CD8-positive, alpha-beta memory T cell (primary cell): Measurements from ENCODE around the gene KANTR. TPM values are rescaled to one million over a fixed set of nuclear protein-coding genes. Genes with fewer than 3 reads are reported as not detected.
A peak's percentile ranks its signal among the peaks of the same experiment; 100 is the strongest.

Experiments
- CTCF ChIA-PET: fragments of 350-600 bp; sonication (Branson Sonifier 250); formaldehyde crosslinking; loops from one replicate; lab custom pipeline; 2021; ENCODE audit warnings: antibody characterized with exemption; lab: Charles Lee
- POLR2A ChIA-PET: fragments of 350-600 bp; sonication (Branson Sonifier 250); formaldehyde crosslinking; loops from one replicate; lab custom pipeline; 2021; ENCODE audit warnings: antibody characterized with exemption; lab: Charles Lee
- DNase-seq, 5 donors: peaks; one replicate each; pipeline versions ENCODE4 v3.0.0 to v3.0.0-alpha.2; 2020 to 2022; ENCODE audit warnings: mixed read lengths in 1 of 5
- H3K27ac ChIP-seq: one replicate; pipeline ENCODE4 v1.7.0; 2013; ENCODE audit warnings: low read depth, mild to moderate bottlenecking, low read length, moderate library complexity
- H3K27me3 ChIP-seq: 2 replicates; pipeline ENCODE4 v1.7.0; 2013; ENCODE audit warnings: low read length, mild to moderate bottlenecking; ENCODE audit not compliant: insufficient read depth, poor library complexity, severe bottlenecking
- H3K36me3 ChIP-seq: 2 replicates; pipeline ENCODE4 v1.7.0; 2013; ENCODE audit warnings: mild to moderate bottlenecking, low read length, moderate library complexity; ENCODE audit not compliant: insufficient read depth
- H3K4me1 ChIP-seq: 2 replicates; pipeline ENCODE4 v1.7.0; 2013; ENCODE audit warnings: mild to moderate bottlenecking, low read length, moderate library complexity; ENCODE audit not compliant: insufficient read depth
- H3K4me3 ChIP-seq: 2 replicates; pipeline ENCODE4 v1.7.0; 2013; ENCODE audit warnings: mild to moderate bottlenecking, low read length
- H3K9me3 ChIP-seq: 2 replicates; pipeline ENCODE4 v1.7.0; 2013; ENCODE audit warnings: mild to moderate bottlenecking, low read length
- H3K27ac Mint-ChIP-seq, 8 donors: one replicate each; pipeline ENCODE4 v1.8.0; 2020 to 2021; ENCODE audit warnings: mixed read lengths in 8 of 8, mild to moderate bottlenecking in 6 of 8, inconsistent platforms in 3 of 8, moderate library complexity in 3 of 8
- H3K27me3 Mint-ChIP-seq, 2 donors: one replicate each; pipeline ENCODE4 v1.8.0; 2020 to 2021; ENCODE audit warnings: mixed read lengths in 2 of 2, mild to moderate bottlenecking in 1 of 2, moderate library complexity in 1 of 2
- H3K36me3 Mint-ChIP-seq, 3 donors: one replicate each; pipeline ENCODE4 v1.8.0; 2020 to 2021; ENCODE audit warnings: mixed read lengths in 3 of 3, inconsistent platforms in 1 of 3, mild to moderate bottlenecking in 1 of 3
- H3K4me1 Mint-ChIP-seq, 3 donors: one replicate each; pipeline ENCODE4 v1.8.0; 2020 to 2021; ENCODE audit warnings: mixed read lengths in 3 of 3, inconsistent platforms in 1 of 3, mild to moderate bottlenecking in 1 of 3
- H3K4me3 Mint-ChIP-seq, 7 donors: one replicate each; pipeline ENCODE4 v1.8.0; 2020 to 2021; ENCODE audit warnings: mixed read lengths in 7 of 7, mild to moderate bottlenecking in 6 of 7, moderate library complexity in 4 of 7, inconsistent platforms in 2 of 7
- H3K9me3 Mint-ChIP-seq, 5 donors: one replicate each; pipeline ENCODE4 v1.8.0; 2020 to 2022; ENCODE audit warnings: mixed read lengths in 5 of 5, mild to moderate bottlenecking in 3 of 5, moderate library complexity in 2 of 5, inconsistent platforms in 1 of 5
- polyA plus RNA-seq: library from polyadenylated mRNA; unstranded; fragments of 300-500 nt; fragmentation: Illumina TruSeq; gene quantifications from one replicate; pipeline ENCODE4 v1.2.3, GENCODE V29; 2021
- total RNA-seq, 2 experiments: library from RNA; stranded (reverse); gene quantifications; one replicate each; pipeline ENCODE4 v1.2.3, GENCODE V29; 2021

The KANTR gene
- total and polyA plus RNA-seq, 3 experiments from 2014 or later: 1.6 to 4.8 (median 4.6) TPM

- H3K4me1 ChIP-seq: peaks cover 4% of the 10 kb centered on the region
- H3K9me3 ChIP-seq: no peaks in the 10 kb centered on the region
- H3K4me1 Mint-ChIP-seq: peaks cover 25 to 60% (median 38%) of the 10 kb centered on the region in 3 donors
- CTCF ChIA-PET: interaction anchor here (0.7 to 2.1 kb wide), 2 partner anchors 18 to 168 kb away, joined by 3 to 7 read pairs; no protein-coding TSS in a partner anchor
- no peak overlapping the region for H3K27ac ChIP-seq
- H3K27me3 ChIP-seq: no peaks in the 10 kb centered on the region
- H3K9me3 Mint-ChIP-seq: peaks cover 0 to 2% (median 0%) of the 10 kb centered on the region in 5 donors
- peaks cover 0 to 10% of the 10 kb centered on the region in 2 donors for H3K27me3 Mint-ChIP-seq
- DNase-seq: no peak
- H3K36me3 Mint-ChIP-seq: peaks cover 5 to 38% (median 5%) of the 10 kb centered on the region in 3 donors
- POLR2A ChIA-PET: interaction anchor here (1.1 kb wide), 1 partner anchor 8 kb away, joined by 3 read pairs; the partner anchor contains the start of gene TSPYL2
- H3K36me3 ChIP-seq: peaks cover 10% of the 10 kb centered on the region
- peak overlapping the region in 1 of 7 donors; percentile 19 for H3K4me3 Mint-ChIP-seq
- no peak overlapping the region for H3K4me3 ChIP-seq
- no peak overlapping the region for H3K27ac Mint-ChIP-seq
These were observed 4.0 kb upstream of the KANTR start for GRCh38 chrX:53089925-53090324.

- ChIA-PET POLR2A (interaction anchor here (1.0 kb wide), 1 partner anchor 10 kb away, joined by 3 read pairs; the partner anchor contains the start of gene TSPYL2), CTCF (no interaction called here)
- Mint-ChIP-seq H3K27me3 (peaks cover 0 to 8% of the 10 kb centered on the region in 2 donors), H3K27ac (no peak overlapping the region), H3K36me3 (peaks cover 0 to 24% (median 0%) of the 10 kb centered on the region in 3 donors), H3K4me3 (no peak overlapping the region), H3K9me3 (peaks cover 0 to 2% (median 0%) of the 10 kb centered on the region in 5 donors), H3K4me1 (peaks cover 29 to 57% (median 37%) of the 10 kb centered on the region in 3 donors)
- H3K4me1 ChIP-seq: peaks cover 7% of the 10 kb centered on the region
- no peak overlapping the region for H3K4me3 ChIP-seq
- H3K36me3 ChIP-seq: no peaks in the 10 kb centered on the region
- no peak overlapping the region for H3K27ac ChIP-seq
- no peaks in the 10 kb centered on the region for H3K27me3 ChIP-seq
- H3K9me3 ChIP-seq: no peaks in the 10 kb centered on the region
- no peak for DNase-seq
These were observed 2.6 kb upstream of the KANTR start for GRCh38 chrX:53091354-53091753.

- CTCF ChIA-PET: no interaction called here
- Mint-ChIP-seq H3K27ac (peak overlapping the region; percentile 80 to 98 (median 90)), H3K9me3 (peaks cover 0 to 2% (median 0%) of the 10 kb centered on the region in 5 donors), H3K4me1 (peaks cover 25 to 40% (median 30%) of the 10 kb centered on the region in 3 donors), H3K4me3 (peak overlapping the region; percentile 83 to 100 (median 89)), H3K27me3 (peaks cover 0 to 6% of the 10 kb centered on the region in 2 donors), H3K36me3 (peaks cover 0 to 8% (median 0%) of the 10 kb centered on the region in 3 donors)
- peaks cover 7% of the 10 kb centered on the region for H3K4me1 ChIP-seq
- POLR2A ChIA-PET: no interaction called here
- H3K36me3 ChIP-seq: no peaks in the 10 kb centered on the region
- H3K4me3 ChIP-seq: peak overlapping the region; percentile 88
- no peaks in the 10 kb centered on the region for H3K27me3 ChIP-seq
- peak; percentile 63 to 83 (median 70) for DNase-seq
- no peaks in the 10 kb centered on the region for H3K9me3 ChIP-seq
- peak overlapping the region; percentile 81 for H3K27ac ChIP-seq
These were observed 726 bp upstream of the KANTR start for GRCh38 chrX:53093177-53093655.

GRCh38 chrX:53094582-53094905, 602 bp downstream of the KANTR start:
- H3K36me3 Mint-ChIP-seq: peaks cover 0 to 5% (median 2%) of the 10 kb centered on the region in 3 donors
- H3K4me3 Mint-ChIP-seq: peak overlapping the region; percentile 83 to 100 (median 89)
- H3K9me3 ChIP-seq: no peaks in the 10 kb centered on the region
- H3K4me1 Mint-ChIP-seq: peaks cover 16 to 27% (median 17%) of the 10 kb centered on the region in 3 donors
- peak overlapping the region; percentile 81 for H3K27ac ChIP-seq
- peaks cover 7% of the 10 kb centered on the region for H3K4me1 ChIP-seq
- no peaks in the 10 kb centered on the region for H3K36me3 ChIP-seq
- peak overlapping the region; percentile 88 for H3K4me3 ChIP-seq
- CTCF ChIA-PET: interaction anchor here (1.0 kb wide), 1 partner anchor 23 kb away, joined by 3 read pairs; no protein-coding TSS in a partner anchor
- POLR2A ChIA-PET: interaction anchor here (0.6 kb wide), 1 partner anchor 851 kb away, joined by 3 read pairs; no protein-coding TSS in a partner anchor
- no peaks in the 10 kb centered on the region for H3K9me3 Mint-ChIP-seq
- H3K27ac Mint-ChIP-seq: peak overlapping the region; percentile 80 to 98 (median 92)
- no peaks in the 10 kb centered on the region for H3K27me3 ChIP-seq
- no peaks in the 10 kb centered on the region for H3K27me3 Mint-ChIP-seq
- DNase-seq: no peak

GRCh38 chrX:53095796-53096195, 1.9 kb downstream of the KANTR start:
- Mint-ChIP-seq H3K4me3 (peak overlapping the region in 2 of 7 donors; percentile 32 to 53), H3K27ac (peak overlapping the region in 4 of 8 donors; percentile 1 to 41 (median 4)), H3K36me3 (peaks cover 0 to 8% (median 2%) of the 10 kb centered on the region in 3 donors), H3K27me3 (no peaks in the 10 kb centered on the region), H3K9me3 (no peaks in the 10 kb centered on the region), H3K4me1 (peaks cover 16 to 27% (median 17%) of the 10 kb centered on the region in 3 donors)
- H3K27me3 ChIP-seq: no peaks in the 10 kb centered on the region
- no peak overlapping the region for H3K4me3 ChIP-seq
- H3K4me1 ChIP-seq: peaks cover 7% of the 10 kb centered on the region
- H3K36me3 ChIP-seq: no peaks in the 10 kb centered on the region
- CTCF ChIA-PET: no interaction called here
- no peak overlapping the region for H3K27ac ChIP-seq
- POLR2A ChIA-PET: no interaction called here
- no peaks in the 10 kb centered on the region for H3K9me3 ChIP-seq
- DNase-seq: no peak

GRCh38 chrX:53114864-53115549, 21.1 kb downstream of the KANTR start:
- H3K27ac ChIP-seq: no peak overlapping the region
- peaks cover 0 to 19% (median 6%) of the 10 kb centered on the region in 3 donors for H3K4me1 Mint-ChIP-seq
- peaks cover 0 to 8% of the 10 kb centered on the region in 2 donors for H3K27me3 Mint-ChIP-seq
- H3K4me3 Mint-ChIP-seq: no peak overlapping the region
- H3K4me1 ChIP-seq: no peaks in the 10 kb centered on the region
- ChIA-PET POLR2A (no interaction called here), CTCF (no interaction called here)
- DNase-seq: no peak
- H3K36me3 Mint-ChIP-seq: peaks cover 0 to 23% (median 8%) of the 10 kb centered on the region in 3 donors
- no peaks in the 10 kb centered on the region for H3K36me3 ChIP-seq
- no peaks in the 10 kb centered on the region for H3K9me3 ChIP-seq
- no peak overlapping the region for H3K27ac Mint-ChIP-seq
- no peak overlapping the region for H3K4me3 ChIP-seq
- no peaks in the 10 kb centered on the region for H3K27me3 ChIP-seq
- H3K9me3 Mint-ChIP-seq: no peaks in the 10 kb centered on the region

GRCh38 chrX:53115550-53115874, 21.6 kb downstream of the KANTR start:
- H3K27ac Mint-ChIP-seq: peak overlapping the region in 1 of 8 donors; percentile 43
- peaks cover 0 to 6% of the 10 kb centered on the region in 2 donors for H3K27me3 Mint-ChIP-seq
- no peak overlapping the region for H3K4me3 Mint-ChIP-seq
- no peak overlapping the region for H3K4me3 ChIP-seq
- H3K36me3 ChIP-seq: no peaks in the 10 kb centered on the region
- no peaks in the 10 kb centered on the region for H3K27me3 ChIP-seq
- peaks cover 0 to 19% (median 7%) of the 10 kb centered on the region in 3 donors for H3K36me3 Mint-ChIP-seq
- no peaks in the 10 kb centered on the region for H3K9me3 Mint-ChIP-seq
- CTCF ChIA-PET: no interaction called here
- no peaks in the 10 kb centered on the region for H3K4me1 ChIP-seq
- POLR2A ChIA-PET: no interaction called here
- H3K9me3 ChIP-seq: no peaks in the 10 kb centered on the region
- no peak overlapping the region for H3K27ac ChIP-seq
- no peak for DNase-seq
- peaks cover 0 to 19% (median 6%) of the 10 kb centered on the region in 3 donors for H3K4me1 Mint-ChIP-seq

GRCh38 chrX:53116101-53116500, 22.2 kb downstream of the KANTR start:
- DNase-seq: no peak
- H3K4me1 ChIP-seq: no peaks in the 10 kb centered on the region
- ChIA-PET POLR2A (no interaction called here), CTCF (no interaction called here)
- Mint-ChIP-seq H3K27ac (peak overlapping the region in 4 of 8 donors; percentile 20 to 79 (median 59)), H3K4me1 (peaks cover 0 to 19% (median 6%) of the 10 kb centered on the region in 3 donors), H3K9me3 (no peaks in the 10 kb centered on the region), H3K36me3 (peaks cover 0 to 19% (median 7%) of the 10 kb centered on the region in 3 donors), H3K27me3 (peaks cover 0 to 6% of the 10 kb centered on the region in 2 donors), H3K4me3 (no peak overlapping the region)
- H3K9me3 ChIP-seq: no peaks in the 10 kb centered on the region
- no peak overlapping the region for H3K27ac ChIP-seq
- no peaks in the 10 kb centered on the region for H3K27me3 ChIP-seq
- no peak overlapping the region for H3K4me3 ChIP-seq
- no peaks in the 10 kb centered on the region for H3K36me3 ChIP-seq
